A204.1 (cell line): Measurements from ENCODE around the gene MTA3.

Experiments
- FAIRE-seq: peaks from 2 replicates; lab custom pipeline; 2012; peaks lifted over from hg19 to GRCh38; lab: Jason Lieb, UNC

The MTA3 gene

GRCh38 chr2:42787424-42787787 is 219.0 kb downstream of the MTA3 start:
- no peak for FAIRE-seq

GRCh38 chr2:42787788-42788477 is 219.5 kb downstream of the MTA3 start:
- no peak for FAIRE-seq

- no peak for FAIRE-seq
Observed at GRCh38 chr2:42788478-42788793, 220.0 kb downstream of the MTA3 start.

- FAIRE-seq: no peak
Observed at GRCh38 chr2:42788882-42789281, 220.4 kb downstream of the MTA3 start.

GRCh38 chr2:42789751-42790150 is 221.3 kb downstream of the MTA3 start:
- no peak for FAIRE-seq

- FAIRE-seq: no peak
Observed at GRCh38 chr2:42791606-42792005, 223.2 kb downstream of the MTA3 start.

- no peak for FAIRE-seq
Observed at GRCh38 chr2:42792087-42792582, 223.7 kb downstream of the MTA3 start.

- FAIRE-seq: no peak
Observed at GRCh38 chr2:42792583-42793333, 224.3 kb downstream of the MTA3 start, which contains the start of gene HAAO. TSS of gene HAAO (minus strand) at chr2:42792583. CDS start at chr2:42792536, 47 bp downstream.

- FAIRE-seq: no peak
Observed at GRCh38 chr2:42793334-42794270, 225.2 kb downstream of the MTA3 start.

- no peak for FAIRE-seq
Observed at GRCh38 chr2:42794271-42795046, 226.0 kb downstream of the MTA3 start.

- no peak for FAIRE-seq
Observed at GRCh38 chr2:42795275-42795674, 226.8 kb downstream of the MTA3 start.

- no peak for FAIRE-seq
Observed at GRCh38 chr2:42795841-42796301, 227.4 kb downstream of the MTA3 start.

- no peak for FAIRE-seq
Observed at GRCh38 chr2:42796427-42797248, 228.2 kb downstream of the MTA3 start.

GRCh38 chr2:42797281-42797680 is 228.8 kb downstream of the MTA3 start:
- no peak for FAIRE-seq

- FAIRE-seq: no peak
Observed at GRCh38 chr2:42799881-42800280, 231.4 kb downstream of the MTA3 start.

GRCh38 chr2:42800461-42800962 is 232.1 kb downstream of the MTA3 start:
- FAIRE-seq: no peak

- no peak for FAIRE-seq
Observed at GRCh38 chr2:42800981-42801380, 232.5 kb downstream of the MTA3 start.

- FAIRE-seq: no peak
Observed at GRCh38 chr2:42801381-42801780, 232.9 kb downstream of the MTA3 start.

GRCh38 chr2:42802150-42802549 is 233.7 kb downstream of the MTA3 start:
- FAIRE-seq: no peak

- no peak for FAIRE-seq
Observed at GRCh38 chr2:42804338-42804737, 235.9 kb downstream of the MTA3 start.

- no peak for FAIRE-seq
Observed at GRCh38 chr2:42804891-42805290, 236.5 kb downstream of the MTA3 start.
